CD4-positive, alpha-beta T cell (primary cell): ENCODE results near the gene FAM181A. TPM values are rescaled to one million over a fixed set of nuclear protein-coding genes. Genes with fewer than 3 reads are reported as not detected.

Experiments
- ATAC-seq: fragments of 200-7000 bp; cut with Tn5 transposase; one replicate; pipeline ENCODE4 v1.10.0; 2022; ENCODE audit warnings: mild to moderate bottlenecking; ENCODE audit not compliant: poor library complexity
- CTCF ChIA-PET: fragments of 350-600 bp; sonication (Branson Sonifier 250); formaldehyde crosslinking; loops from one replicate; lab custom pipeline; 2021; ENCODE audit warnings: antibody characterized with exemption, inconsistent platforms; lab: Charles Lee
- POLR2A ChIA-PET: fragments of 350-600 bp; sonication (Branson Sonifier 250); formaldehyde crosslinking; loops from one replicate; lab custom pipeline; 2021; ENCODE audit warnings: antibody characterized with exemption, inconsistent platforms; lab: Charles Lee
- DNase-seq, 14 experiments: peaks; one replicate each; pipeline ENCODE4 v3.0.0-alpha.2; 2013 to 2020; ENCODE audit warnings: mixed read lengths in 2 of 14
- H3K27ac ChIP-seq, 2 donors: one replicate each; pipeline versions ENCODE4 v1.5.1 to v1.7.0; 2013; ENCODE audit warnings: low read length in 2 of 2, low read depth in 1 of 2, mild to moderate bottlenecking in 1 of 2
- H3K27me3 ChIP-seq, 2 experiments: 1 replicate in 1 of 2; 2 replicates in 1 of 2; pipeline versions ENCODE4 v1.6.1 to v1.7.0; 2013; ENCODE audit warnings: low read length in 2 of 2, control low read depth in 1 of 2, mild to moderate bottlenecking in 1 of 2, moderate library complexity in 1 of 2; ENCODE audit not compliant: insufficient read depth in 2 of 2, control insufficient read depth in 1 of 2
- H3K36me3 ChIP-seq: one replicate; pipeline ENCODE4 v1.6.1; 2013; ENCODE audit warnings: low read length, control low read depth; ENCODE audit not compliant: insufficient read depth
- H3K4me1 ChIP-seq: one replicate; pipeline ENCODE4 v1.6.1; 2013; ENCODE audit warnings: low read length, control low read depth; ENCODE audit not compliant: insufficient read depth
- H3K4me3 ChIP-seq: one replicate; pipeline ENCODE4 v1.5.1; 2013; ENCODE audit warnings: mild to moderate bottlenecking, low read length, moderate library complexity
- H3K9me3 ChIP-seq, 2 experiments: 1 replicate in 1 of 2; 2 replicates in 1 of 2; pipeline versions ENCODE4 v1.6.1 to v1.7.0; 2013; ENCODE audit warnings: low read length in 2 of 2, mild to moderate bottlenecking in 2 of 2, control low read depth in 1 of 2, moderate library complexity in 1 of 2; ENCODE audit not compliant: control insufficient read depth in 1 of 2, insufficient read depth in 1 of 2
- H3K27ac Mint-ChIP-seq: one replicate; pipeline ENCODE4 v1.8.0; 2020; ENCODE audit warnings: mixed read lengths
- H3K27me3 Mint-ChIP-seq: one replicate; pipeline ENCODE4 v1.8.0; 2021; ENCODE audit warnings: mixed read lengths
- H3K36me3 Mint-ChIP-seq: one replicate; pipeline ENCODE4 v1.8.0; 2021; ENCODE audit warnings: low read depth, mixed read lengths
- H3K4me1 Mint-ChIP-seq: one replicate; pipeline ENCODE4 v1.8.0; 2021; ENCODE audit warnings: low read depth, mixed read lengths
- H3K4me3 Mint-ChIP-seq: one replicate; pipeline ENCODE4 v1.8.0; 2020; ENCODE audit warnings: mild to moderate bottlenecking, mixed read lengths
- H3K9me3 Mint-ChIP-seq: one replicate; pipeline ENCODE4 v1.8.0; 2020; ENCODE audit warnings: mixed read lengths
- intact Hi-C, 2 experiments: fragments of 100-400 bp; cut with DNase I in 1 of 2; cut with micrococcal nuclease in 1 of 2; formaldehyde crosslinking; loops; one replicate each; pipeline versions ENCODE4 v1.15.1 to v1.9.0; 2023 to 2025; cut with DNase I, micrococcal nuclease
- total RNA-seq, 174 experiments: library from RNA in 2 of 174; stranded (reverse) in 2 of 174; gene quantifications; one replicate each; pipeline ENCODE4 v1.2.3 and lab custom pipeline; 2021 to 2026
- TF ChIP-seq, protein P1 (sequence below): fragments of 200-600 bp; IDR thresholded peaks from one replicate; pipeline ENCODE4 v1.8.0; 2022; ENCODE audit warnings: antibody characterized with exemption, mild to moderate bottlenecking

FAM181A gene
- total RNA-seq, 2 experiments from 2014 or later, result not detected

DNA sequence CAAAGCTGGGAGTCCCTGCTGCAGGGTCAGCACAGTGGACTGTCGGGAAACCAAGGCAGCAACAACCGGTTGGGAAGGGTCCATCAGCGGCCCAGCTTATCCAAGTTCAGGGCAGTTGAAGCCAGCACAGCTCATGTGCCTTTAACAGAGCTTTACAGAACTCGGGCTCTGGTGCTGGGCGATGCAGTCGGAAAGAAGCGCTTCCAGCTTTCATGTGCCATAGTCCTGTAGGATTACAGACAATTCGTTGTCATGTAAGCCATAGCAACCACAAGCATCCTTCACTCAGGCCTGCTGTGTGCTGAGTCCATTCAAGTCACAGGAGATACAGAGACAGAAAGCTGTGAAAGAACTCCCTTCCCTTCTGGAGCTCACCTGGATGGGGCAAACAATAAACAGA, 3.5 kb upstream of the FAM181A start:
- DNase-seq, result no peak
- intact Hi-C loops, result no loop called here

DNA sequence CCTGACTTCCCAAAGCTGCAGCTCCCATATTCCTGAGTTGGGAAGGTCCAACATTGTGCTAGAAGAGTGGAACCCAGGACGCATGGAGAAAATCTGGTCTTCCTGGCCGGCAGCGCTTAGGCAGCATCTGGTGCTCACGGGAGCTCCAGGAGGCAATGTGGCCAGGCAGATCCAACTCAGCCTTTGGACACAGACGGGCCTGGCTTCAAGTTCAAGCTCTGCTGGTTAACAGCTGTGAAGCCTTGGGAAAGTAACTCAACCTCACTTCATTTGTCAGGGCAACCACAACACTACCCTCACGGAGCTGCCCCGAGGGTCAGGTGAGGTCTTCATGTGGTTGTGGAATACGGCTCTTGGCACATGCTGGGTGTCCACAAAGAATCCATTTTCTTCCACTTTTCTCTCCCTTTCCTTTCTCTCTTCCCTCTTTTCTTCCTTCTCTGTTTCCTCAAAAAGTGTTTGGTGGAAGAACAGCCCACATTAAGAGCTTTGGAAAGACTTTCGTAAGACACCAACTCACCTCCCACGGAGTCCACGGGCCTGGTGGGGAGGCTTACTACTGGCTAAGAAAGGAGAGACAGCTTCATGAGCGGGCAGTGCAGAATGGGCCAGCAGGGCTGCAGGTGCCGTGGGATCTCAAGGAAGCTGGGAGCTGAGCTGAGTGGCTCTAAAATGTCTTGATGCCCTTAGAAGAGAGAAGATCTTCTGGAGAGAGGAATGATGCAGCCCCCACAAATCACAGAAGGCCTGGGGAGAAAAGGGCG, 2.4 kb upstream of the FAM181A start:
- ChIA-PET POLR2A (no interaction called here), CTCF (no interaction called here)
- intact Hi-C loops, result no loop called here
- Mint-ChIP-seq H3K4me1 (no peaks in the 10 kb centered on the region), H3K4me3 (no peak overlapping the region), H3K27ac (no peak overlapping the region), H3K36me3 (no peaks in the 10 kb centered on the region), H3K27me3 (no peaks in the 10 kb centered on the region), H3K9me3 (no peaks in the 10 kb centered on the region)
- Histone ChIP-seq H3K4me3 (no peak overlapping the region), H3K9me3 (no peaks in the 10 kb centered on the region), H3K27ac (no peak overlapping the region), H3K36me3 (no peaks in the 10 kb centered on the region), H3K27me3 (no peaks in the 10 kb centered on the region), H3K4me1 (no peaks in the 10 kb centered on the region)
- ATAC-seq, result no peak
- TF ChIP-seq, protein P1, sequence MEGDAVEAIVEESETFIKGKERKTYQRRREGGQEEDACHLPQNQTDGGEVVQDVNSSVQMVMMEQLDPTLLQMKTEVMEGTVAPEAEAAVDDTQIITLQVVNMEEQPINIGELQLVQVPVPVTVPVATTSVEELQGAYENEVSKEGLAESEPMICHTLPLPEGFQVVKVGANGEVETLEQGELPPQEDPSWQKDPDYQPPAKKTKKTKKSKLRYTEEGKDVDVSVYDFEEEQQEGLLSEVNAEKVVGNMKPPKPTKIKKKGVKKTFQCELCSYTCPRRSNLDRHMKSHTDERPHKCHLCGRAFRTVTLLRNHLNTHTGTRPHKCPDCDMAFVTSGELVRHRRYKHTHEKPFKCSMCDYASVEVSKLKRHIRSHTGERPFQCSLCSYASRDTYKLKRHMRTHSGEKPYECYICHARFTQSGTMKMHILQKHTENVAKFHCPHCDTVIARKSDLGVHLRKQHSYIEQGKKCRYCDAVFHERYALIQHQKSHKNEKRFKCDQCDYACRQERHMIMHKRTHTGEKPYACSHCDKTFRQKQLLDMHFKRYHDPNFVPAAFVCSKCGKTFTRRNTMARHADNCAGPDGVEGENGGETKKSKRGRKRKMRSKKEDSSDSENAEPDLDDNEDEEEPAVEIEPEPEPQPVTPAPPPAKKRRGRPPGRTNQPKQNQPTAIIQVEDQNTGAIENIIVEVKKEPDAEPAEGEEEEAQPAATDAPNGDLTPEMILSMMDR, result no peak
- no peak for DNase-seq

More for the DNA sequence above, 3.5 kb upstream of the FAM181A start:
- no peak overlapping the region for H3K4me3 ChIP-seq
- no peaks in the 10 kb centered on the region for H3K27me3 Mint-ChIP-seq
- H3K27ac Mint-ChIP-seq, result no peak overlapping the region
- no peak for ATAC-seq
- H3K9me3 ChIP-seq, result peaks cover 0 to 4% of the 10 kb centered on the region in 2 experiments
- no peaks in the 10 kb centered on the region for H3K4me1 ChIP-seq
- no peak overlapping the region for H3K27ac ChIP-seq
- H3K9me3 Mint-ChIP-seq, result no peaks in the 10 kb centered on the region
- POLR2A ChIA-PET, result no interaction called here
- H3K36me3 Mint-ChIP-seq, result no peaks in the 10 kb centered on the region
- CTCF ChIA-PET, result no interaction called here
- no peak overlapping the region for H3K4me3 Mint-ChIP-seq
- peaks cover 0 to 1% of the 10 kb centered on the region in 2 experiments for H3K27me3 ChIP-seq
- no peaks in the 10 kb centered on the region for H3K36me3 ChIP-seq
- no peaks in the 10 kb centered on the region for H3K4me1 Mint-ChIP-seq
- TF ChIP-seq, protein P1, result no peak

DNA sequence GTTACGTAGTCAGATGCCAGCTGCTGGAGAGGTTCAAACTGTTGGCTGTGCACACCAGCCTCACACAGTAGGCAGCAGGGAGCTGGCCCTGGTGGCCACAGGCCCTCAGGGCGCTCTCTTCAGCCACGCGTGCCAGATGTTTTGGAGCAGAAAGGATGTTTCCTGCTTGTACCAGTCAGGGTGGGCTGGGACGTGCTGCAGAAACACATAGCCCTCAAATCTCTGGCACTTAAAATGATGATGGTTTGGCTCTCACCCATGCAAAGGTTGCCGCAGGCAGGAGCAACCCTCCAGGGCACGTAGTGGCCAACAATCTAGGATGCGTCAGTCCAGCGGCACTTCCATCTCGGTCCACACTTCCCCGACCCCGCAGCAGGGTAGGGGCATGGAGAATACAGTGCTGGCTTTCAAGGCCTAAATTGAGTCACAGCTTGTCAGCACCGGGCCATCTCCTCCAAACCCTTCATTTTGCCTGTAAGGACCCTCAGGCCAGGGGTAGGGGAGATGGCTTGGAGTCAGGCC, 1.7 kb upstream of the FAM181A start:
- intact Hi-C loops, result no loop called here

More for the DNA sequence above, 1.7 kb upstream of the FAM181A start:
- TF ChIP-seq, protein P1, result no peak
- Mint-ChIP-seq H3K4me1 (no peaks in the 10 kb centered on the region), H3K9me3 (no peaks in the 10 kb centered on the region), H3K36me3 (no peaks in the 10 kb centered on the region), H3K27me3 (no peaks in the 10 kb centered on the region), H3K4me3 (no peak overlapping the region), H3K27ac (no peak overlapping the region)
- H3K9me3 ChIP-seq, result no peaks in the 10 kb centered on the region
- no peak overlapping the region for H3K27ac ChIP-seq
- no peak overlapping the region for H3K4me3 ChIP-seq
- no peak for DNase-seq
- H3K4me1 ChIP-seq, result no peaks in the 10 kb centered on the region
- POLR2A ChIA-PET, result no interaction called here
- no peaks in the 10 kb centered on the region for H3K27me3 ChIP-seq
- H3K36me3 ChIP-seq, result no peaks in the 10 kb centered on the region
- ATAC-seq, result no peak
- CTCF ChIA-PET, result no interaction called here
